ENCODE data around the gene SHB. TPM values are rescaled to one million over a fixed set of nuclear protein-coding genes. Genes with fewer than 3 reads are reported as not detected.

Gene SHB
- total RNA-seq, 2 donors from 2014 or later, result 28.1 to 38.1 TPM

GRCh38 chr9:38044706-38045105, 24.3 kb downstream of the SHB start:
- H3K9me3 Mint-ChIP-seq, result no peaks in the 10 kb centered on the region
- peaks cover 41% of the 10 kb centered on the region for H3K4me1 Mint-ChIP-seq
- no peaks in the 10 kb centered on the region for H3K27me3 ChIP-seq (ENCODE audit: control insufficient read depth, insufficient read depth, low read length, poor library complexity, severe bottlenecking)
- H3K9ac ChIP-seq (ENCODE audit: extremely low read depth, low read length, poor library complexity, severe bottlenecking), result no peak overlapping the region
- WGBS, 2 experiments (ENCODE audit: insufficient coverage in 1 of 2, insufficient read length in 1 of 2), result 96 to 100% methylated on average over 1 to 2 of the region's 2 CpGs
- peaks cover 18% of the 10 kb centered on the region for H3K4me1 ChIP-seq (ENCODE audit: control insufficient read depth, insufficient read depth, low read length)
- no peak overlapping the region for H3K4me3 Mint-ChIP-seq
- H3K4me3 ChIP-seq (ENCODE audit: low read length), result no peak overlapping the region
- TF ChIP-seq CTCF (conservative IDR thresholded peaks at IDR 0.05), result no peak
- H3K27ac ChIP-seq (ENCODE audit: low read depth, low read length), result no peak overlapping the region
- no peak for DNase-seq
- no peaks in the 10 kb centered on the region for H3K27me3 Mint-ChIP-seq (ENCODE audit: insufficient read depth)
- H3K27ac Mint-ChIP-seq, result no peak overlapping the region
- no peaks in the 10 kb centered on the region for H3K9me3 ChIP-seq (ENCODE audit: control insufficient read depth, low read length)
- H3K36me3 ChIP-seq (ENCODE audit: control insufficient read depth, insufficient read depth, low read length), result peaks cover 35% of the 10 kb centered on the region
- H3K36me3 Mint-ChIP-seq (ENCODE audit: low read depth), result peaks cover 21% of the 10 kb centered on the region

GRCh38 chr9:38043931-38044623, 24.9 kb downstream of the SHB start:
- Histone ChIP-seq H3K36me3 (ENCODE audit: control insufficient read depth, insufficient read depth, low read length) (peaks cover 35% of the 10 kb centered on the region), H3K9me3 (ENCODE audit: control insufficient read depth, low read length) (no peaks in the 10 kb centered on the region), H3K27ac (ENCODE audit: low read depth, low read length) (no peak overlapping the region), H3K4me3 (ENCODE audit: low read length) (no peak overlapping the region), H3K27me3 (ENCODE audit: control insufficient read depth, insufficient read depth, low read length, poor library complexity, severe bottlenecking) (no peaks in the 10 kb centered on the region), H3K4me1 (ENCODE audit: control insufficient read depth, insufficient read depth, low read length) (peaks cover 24% of the 10 kb centered on the region), H3K9ac (ENCODE audit: extremely low read depth, low read length, poor library complexity, severe bottlenecking) (no peak overlapping the region)
- peaks cover 21% of the 10 kb centered on the region for H3K36me3 Mint-ChIP-seq (ENCODE audit: low read depth)
- 94 to 95% methylated on average over 7 to 9 of the region's 9 CpGs for WGBS, 2 experiments (ENCODE audit: insufficient coverage in 1 of 2, insufficient read length in 1 of 2)
- peaks cover 46% of the 10 kb centered on the region for H3K4me1 Mint-ChIP-seq
- DNase-seq, result no peak
- H3K9me3 Mint-ChIP-seq, result no peaks in the 10 kb centered on the region
- no peak for TF ChIP-seq CTCF (conservative IDR thresholded peaks at IDR 0.05)
- no peaks in the 10 kb centered on the region for H3K27me3 Mint-ChIP-seq (ENCODE audit: insufficient read depth)
- H3K4me3 Mint-ChIP-seq, result no peak overlapping the region
- H3K27ac Mint-ChIP-seq, result peak overlapping the region; percentile 29

GRCh38 chr9:38042626-38043357, 26.2 kb downstream of the SHB start:
- Histone ChIP-seq H3K27me3 (ENCODE audit: control insufficient read depth, insufficient read depth, low read length, poor library complexity, severe bottlenecking) (no peaks in the 10 kb centered on the region), H3K4me3 (ENCODE audit: low read length) (no peak overlapping the region), H3K9ac (ENCODE audit: extremely low read depth, low read length, poor library complexity, severe bottlenecking) (no peak overlapping the region), H3K27ac (ENCODE audit: low read depth, low read length) (no peak overlapping the region), H3K9me3 (ENCODE audit: control insufficient read depth, low read length) (no peaks in the 10 kb centered on the region), H3K4me1 (ENCODE audit: control insufficient read depth, insufficient read depth, low read length) (peaks cover 26% of the 10 kb centered on the region), H3K36me3 (ENCODE audit: control insufficient read depth, insufficient read depth, low read length) (peaks cover 35% of the 10 kb centered on the region)
- Mint-ChIP-seq H3K4me3 (no peak overlapping the region), H3K27ac (peak overlapping the region; percentile 77), H3K36me3 (ENCODE audit: low read depth) (peaks cover 17% of the 10 kb centered on the region), H3K4me1 (peaks cover 50% of the 10 kb centered on the region), H3K9me3 (no peaks in the 10 kb centered on the region), H3K27me3 (ENCODE audit: insufficient read depth) (no peaks in the 10 kb centered on the region)
- TF ChIP-seq CTCF (conservative IDR thresholded peaks at IDR 0.05), result no peak
- 88 to 90% methylated on average over 4 to 8 of the region's 8 CpGs for WGBS, 2 experiments (ENCODE audit: insufficient coverage in 1 of 2, insufficient read length in 1 of 2)
- DNase-seq, result no peak

All from endodermal cell (in vitro differentiated cells).